ENCODE measurements around the gene HOXC13.

The HOXC13 gene

DNA sequence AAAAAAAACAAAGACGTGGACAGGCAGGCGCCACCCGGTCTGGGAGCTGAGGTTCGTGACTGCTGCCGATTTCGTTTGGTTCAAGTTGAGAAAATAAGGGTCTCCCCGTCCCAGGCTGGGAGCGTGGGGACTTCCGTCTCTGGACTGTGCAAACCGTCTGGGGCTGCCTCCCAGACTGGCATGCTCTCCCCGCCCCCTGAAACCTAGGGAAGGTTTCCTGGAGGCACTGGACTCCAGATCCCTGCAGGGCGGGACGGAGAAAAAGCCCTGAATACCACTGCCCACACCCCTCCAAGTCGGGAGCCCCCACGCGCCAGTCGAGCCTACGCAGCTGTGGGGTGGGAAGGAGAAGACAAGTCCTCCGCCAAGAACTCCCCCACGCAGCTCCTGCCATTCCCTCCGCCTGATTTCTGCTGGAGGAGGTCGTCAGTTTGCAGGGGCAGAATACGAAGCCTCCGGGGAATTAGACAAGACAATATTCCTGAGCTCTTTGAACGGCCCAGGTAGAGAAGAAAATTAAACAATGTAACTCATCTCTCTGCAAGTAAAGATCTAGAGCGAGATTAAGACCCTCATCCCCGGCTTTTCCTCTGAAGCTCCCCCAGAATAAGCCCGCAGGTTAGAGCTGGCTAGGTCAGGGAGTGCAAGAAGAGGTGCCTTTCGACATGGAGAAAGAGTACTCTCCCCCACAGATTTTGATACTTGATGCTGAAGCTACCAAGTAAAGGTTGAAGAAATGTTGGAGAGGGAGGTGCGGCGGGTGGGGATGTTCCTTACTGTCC lies 10.4 kb upstream of the HOXC13 start:
- no peak overlapping the region for H3K27ac ChIP-seq (ENCODE audit: insufficient read depth, low read depth, low read length, poor library complexity, severe bottlenecking)
- no peaks in the 10 kb centered on the region for H3K36me3 ChIP-seq (ENCODE audit: control insufficient read depth, insufficient read depth, low read length)
- no peak overlapping the region for H3K4me3 ChIP-seq (ENCODE audit: insufficient read depth, low read depth, low read length)
- H3K9me3 ChIP-seq (ENCODE audit: control insufficient read depth, low read length) = no peaks in the 10 kb centered on the region
- no peaks in the 10 kb centered on the region for H3K4me1 ChIP-seq (ENCODE audit: control insufficient read depth, insufficient read depth, low read length)
- peaks cover 100% of the 10 kb centered on the region for H3K27me3 ChIP-seq (ENCODE audit: control insufficient read depth, insufficient read depth, low read length, poor library complexity, severe bottlenecking)
- 24 to 27% methylated on average over 31 of the region's 31 CpGs for WGBS, 2 experiments

DNA sequence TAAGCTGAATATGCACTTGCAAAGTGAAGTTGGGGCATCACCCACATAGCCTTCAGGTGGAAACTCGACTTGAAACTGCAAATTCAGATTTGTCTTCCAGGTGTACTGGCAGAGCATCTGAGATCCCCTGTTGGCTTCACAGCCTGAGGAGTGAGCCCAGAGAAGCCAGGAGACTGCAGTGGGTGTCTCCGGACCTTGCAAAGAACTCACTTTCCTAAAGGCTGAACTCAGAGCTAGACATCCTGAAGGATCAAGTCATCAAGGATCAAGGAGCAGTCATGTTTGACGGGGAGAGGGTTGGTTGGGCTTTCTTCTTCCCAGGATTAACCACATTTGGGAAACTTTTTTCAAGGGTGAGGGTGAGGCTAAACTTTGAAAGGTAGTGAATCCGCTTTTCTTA lies 9.1 kb upstream of the HOXC13 start:
- Histone ChIP-seq H3K4me3 (ENCODE audit: insufficient read depth, low read depth, low read length) (no peak overlapping the region), H3K4me1 (ENCODE audit: control insufficient read depth, insufficient read depth, low read length) (no peaks in the 10 kb centered on the region), H3K27ac (ENCODE audit: insufficient read depth, low read depth, low read length, poor library complexity, severe bottlenecking) (no peak overlapping the region), H3K27me3 (ENCODE audit: control insufficient read depth, insufficient read depth, low read length, poor library complexity, severe bottlenecking) (peaks cover 100% of the 10 kb centered on the region), H3K9me3 (ENCODE audit: control insufficient read depth, low read length) (no peaks in the 10 kb centered on the region), H3K36me3 (ENCODE audit: control insufficient read depth, insufficient read depth, low read length) (no peaks in the 10 kb centered on the region)
- WGBS, 2 experiments = 31 to 38% methylated on average over 3 to 4 of the region's 4 CpGs

DNA sequence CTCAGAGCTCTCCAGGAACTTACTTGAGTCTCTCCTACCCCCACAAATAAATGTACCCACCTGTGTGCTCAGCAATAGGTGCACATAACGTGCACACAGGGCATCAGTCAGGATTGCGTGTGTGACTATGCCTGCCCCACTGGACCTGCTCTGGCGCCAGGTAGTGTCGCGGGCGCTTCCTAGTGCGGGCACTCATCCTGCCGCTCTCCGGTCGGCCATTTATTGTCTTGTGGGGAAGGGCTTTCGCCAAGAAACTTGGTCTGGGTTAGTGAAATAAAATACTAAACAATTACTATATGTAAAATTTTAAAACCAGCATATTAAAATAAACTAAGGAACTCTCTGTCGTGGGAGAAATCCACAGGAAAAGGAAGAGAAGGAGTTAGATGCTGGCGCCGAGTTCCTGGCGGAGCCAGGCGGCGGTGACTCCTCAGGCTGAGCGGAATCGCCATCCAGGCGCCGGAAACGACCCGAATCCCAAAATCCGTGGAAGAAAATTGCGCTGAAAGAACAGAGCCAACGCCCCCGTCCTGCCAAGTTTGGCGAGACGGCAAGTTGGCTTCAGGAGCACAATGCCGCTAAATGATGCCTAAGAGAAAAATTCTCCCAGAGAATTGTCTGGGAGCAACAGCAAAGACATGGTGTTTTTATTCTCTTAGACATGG lies 7.9 kb upstream of the HOXC13 start:
- WGBS, 2 experiments = 27 to 28% methylated on average over 29 to 30 of the region's 30 CpGs
- no peaks in the 10 kb centered on the region for H3K9me3 ChIP-seq (ENCODE audit: control insufficient read depth, low read length)
- no peak overlapping the region for H3K4me3 ChIP-seq (ENCODE audit: insufficient read depth, low read depth, low read length)
- H3K36me3 ChIP-seq (ENCODE audit: control insufficient read depth, insufficient read depth, low read length) = no peaks in the 10 kb centered on the region
- peaks cover 100% of the 10 kb centered on the region for H3K27me3 ChIP-seq (ENCODE audit: control insufficient read depth, insufficient read depth, low read length, poor library complexity, severe bottlenecking)
- no peak overlapping the region for H3K27ac ChIP-seq (ENCODE audit: insufficient read depth, low read depth, low read length, poor library complexity, severe bottlenecking)
- no peaks in the 10 kb centered on the region for H3K4me1 ChIP-seq (ENCODE audit: control insufficient read depth, insufficient read depth, low read length)

DNA sequence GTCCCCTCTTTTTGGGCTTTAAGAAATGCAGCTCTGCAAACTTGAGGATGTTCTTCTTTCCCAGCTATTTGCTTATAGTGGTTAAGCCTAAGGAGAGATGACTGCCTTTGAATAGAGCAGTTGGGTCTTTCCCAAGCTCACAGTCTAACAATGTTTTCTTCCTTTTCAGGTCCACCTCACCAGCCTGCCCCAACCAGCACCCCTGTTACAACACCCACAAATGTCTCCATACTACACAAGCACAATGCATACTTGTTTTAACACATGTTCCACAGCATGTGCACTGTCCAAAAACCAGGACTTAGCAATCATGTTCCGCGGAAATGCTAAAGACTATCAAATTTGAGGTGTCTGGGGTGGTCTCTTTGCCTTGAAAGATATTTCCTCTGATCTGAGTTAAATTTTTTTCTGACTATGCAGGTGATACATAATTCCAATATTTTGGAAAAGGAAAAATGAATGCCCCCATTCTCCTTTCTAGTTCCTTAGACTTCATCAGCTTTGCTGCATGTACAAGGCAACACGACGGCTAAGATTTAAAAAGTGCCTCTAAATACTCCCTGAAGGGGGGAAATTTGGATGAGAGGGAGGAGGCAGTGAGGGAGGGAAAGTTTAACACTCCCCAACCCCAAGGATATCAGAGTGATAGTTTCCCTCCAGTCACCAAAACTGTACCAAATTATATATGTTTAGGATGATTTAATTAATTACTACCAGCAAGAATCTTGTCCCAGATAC lies 6.6 kb upstream of the HOXC13 start:
- H3K27me3 ChIP-seq (ENCODE audit: control insufficient read depth, insufficient read depth, low read length, poor library complexity, severe bottlenecking) = peaks cover 100% of the 10 kb centered on the region
- no peaks in the 10 kb centered on the region for H3K9me3 ChIP-seq (ENCODE audit: control insufficient read depth, low read length)
- H3K36me3 ChIP-seq (ENCODE audit: control insufficient read depth, insufficient read depth, low read length) = no peaks in the 10 kb centered on the region
- no peak overlapping the region for H3K27ac ChIP-seq (ENCODE audit: insufficient read depth, low read depth, low read length, poor library complexity, severe bottlenecking)
- no peak overlapping the region for H3K4me3 ChIP-seq (ENCODE audit: insufficient read depth, low read depth, low read length)
- 57 to 91% methylated on average over 2 to 4 of the region's 4 CpGs for WGBS, 2 experiments
- H3K4me1 ChIP-seq (ENCODE audit: control insufficient read depth, insufficient read depth, low read length) = no peaks in the 10 kb centered on the region

DNA sequence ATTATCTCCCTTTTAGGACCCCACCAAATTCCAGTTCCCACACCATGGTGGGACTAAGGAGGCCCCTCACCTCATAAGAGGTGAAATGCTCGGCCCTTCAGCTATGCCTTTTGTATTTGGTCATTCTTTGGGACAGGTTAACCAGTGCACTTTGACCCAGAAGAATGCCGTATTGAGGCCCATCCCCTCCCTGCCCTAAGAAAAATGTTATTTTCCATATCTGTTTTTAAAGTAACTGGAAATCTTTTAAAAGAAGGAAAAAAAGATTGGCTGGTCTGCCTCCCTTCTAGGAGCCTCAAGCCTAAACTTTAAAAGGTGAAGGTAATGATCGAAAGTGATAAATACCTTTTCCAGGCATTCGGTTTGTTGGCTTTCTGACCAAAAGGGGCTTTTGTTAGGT lies 5.7 kb upstream of the HOXC13 start:
- H3K9me3 ChIP-seq (ENCODE audit: control insufficient read depth, low read length) = no peaks in the 10 kb centered on the region
- no peak overlapping the region for H3K27ac ChIP-seq (ENCODE audit: insufficient read depth, low read depth, low read length, poor library complexity, severe bottlenecking)
- no peaks in the 10 kb centered on the region for H3K4me1 ChIP-seq (ENCODE audit: control insufficient read depth, insufficient read depth, low read length)
- H3K36me3 ChIP-seq (ENCODE audit: control insufficient read depth, insufficient read depth, low read length) = no peaks in the 10 kb centered on the region
- 57 to 66% methylated on average over 4 of the region's 4 CpGs for WGBS, 2 experiments
- H3K27me3 ChIP-seq (ENCODE audit: control insufficient read depth, insufficient read depth, low read length, poor library complexity, severe bottlenecking) = peaks cover 100% of the 10 kb centered on the region
- no peak overlapping the region for H3K4me3 ChIP-seq (ENCODE audit: insufficient read depth, low read depth, low read length)

DNA sequence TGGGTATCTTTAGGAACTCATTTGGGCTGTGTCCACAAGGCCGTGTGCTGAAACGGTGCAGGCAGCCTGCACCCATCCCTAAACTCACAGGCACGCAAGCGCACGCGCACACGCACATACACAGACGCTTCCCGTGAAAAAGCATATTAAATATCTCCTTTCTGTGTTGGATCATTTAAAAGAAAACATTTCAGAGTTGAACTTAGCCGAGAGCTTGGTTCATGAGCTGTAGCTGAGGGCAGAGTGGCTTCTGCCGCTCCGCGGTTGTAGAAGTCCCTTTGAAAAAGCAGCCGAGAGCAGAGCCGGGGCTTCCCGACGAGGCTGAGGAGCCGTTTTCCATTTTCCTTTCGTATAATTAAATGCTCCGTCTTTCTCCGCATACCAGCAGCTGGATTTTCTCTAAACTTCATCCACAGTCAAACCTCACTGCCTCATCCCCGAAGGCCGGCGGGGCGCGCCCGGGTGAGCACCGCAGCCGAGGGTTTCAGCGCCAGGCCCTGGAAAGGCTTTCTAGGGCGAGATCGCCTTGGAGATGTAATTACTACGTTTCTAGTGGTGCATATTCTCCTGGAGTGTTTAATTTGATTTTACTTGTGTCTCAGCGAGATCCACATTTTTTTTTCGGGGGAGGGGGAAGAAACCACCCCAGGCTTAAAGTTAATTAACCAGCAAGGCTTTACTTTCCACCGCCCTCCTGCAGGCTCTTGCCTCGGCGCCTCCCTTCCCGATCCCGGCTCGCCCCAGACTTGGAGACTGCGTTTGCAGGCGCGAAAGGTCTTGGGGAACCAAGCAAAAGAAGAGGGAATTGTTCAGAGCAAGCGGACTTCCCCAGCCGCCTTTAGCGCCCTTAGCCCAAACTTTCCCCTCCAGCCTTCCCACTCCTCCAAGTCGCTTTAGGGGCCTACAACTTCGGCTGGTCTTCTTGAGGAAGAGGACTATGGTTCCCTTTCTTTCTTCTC lies 3.0 kb upstream of the HOXC13 start:
- no peak overlapping the region for H3K27ac ChIP-seq (ENCODE audit: insufficient read depth, low read depth, low read length, poor library complexity, severe bottlenecking)
- 14 to 17% methylated on average over 49 of the region's 49 CpGs for WGBS, 2 experiments
- H3K4me3 ChIP-seq (ENCODE audit: insufficient read depth, low read depth, low read length) = no peak overlapping the region
- peaks cover 100% of the 10 kb centered on the region for H3K27me3 ChIP-seq (ENCODE audit: control insufficient read depth, insufficient read depth, low read length, poor library complexity, severe bottlenecking)
- no peaks in the 10 kb centered on the region for H3K36me3 ChIP-seq (ENCODE audit: control insufficient read depth, insufficient read depth, low read length)
- no peaks in the 10 kb centered on the region for H3K4me1 ChIP-seq (ENCODE audit: control insufficient read depth, insufficient read depth, low read length)
- no peaks in the 10 kb centered on the region for H3K9me3 ChIP-seq (ENCODE audit: control insufficient read depth, low read length)

DNA sequence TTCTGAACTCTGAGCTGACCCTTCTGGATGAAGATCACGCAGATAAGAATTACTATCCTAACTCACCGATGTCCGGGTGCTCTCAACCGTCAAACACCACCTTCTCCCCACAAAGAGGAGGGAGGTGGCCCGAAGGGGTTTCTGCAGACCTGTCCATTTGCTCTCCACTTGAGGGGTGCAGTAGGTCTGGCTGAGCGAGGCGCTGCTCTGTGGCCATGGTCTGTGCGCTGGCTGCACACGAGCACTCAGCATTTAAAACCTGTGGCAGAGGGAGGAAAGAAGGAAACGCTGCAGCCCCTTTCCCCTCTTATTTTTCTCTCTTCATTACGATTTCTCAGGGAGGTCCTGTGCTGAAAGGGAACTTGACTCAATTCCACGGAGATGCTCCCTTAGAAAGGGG lies 1.5 kb upstream of the HOXC13 start:
- 44 to 51% methylated on average over 12 of the region's 12 CpGs for WGBS, 2 experiments
- H3K27me3 ChIP-seq (ENCODE audit: control insufficient read depth, insufficient read depth, low read length, poor library complexity, severe bottlenecking) = peaks cover 100% of the 10 kb centered on the region
- no peak overlapping the region for H3K4me3 ChIP-seq (ENCODE audit: insufficient read depth, low read depth, low read length)
- no peak overlapping the region for H3K27ac ChIP-seq (ENCODE audit: insufficient read depth, low read depth, low read length, poor library complexity, severe bottlenecking)
- no peaks in the 10 kb centered on the region for H3K4me1 ChIP-seq (ENCODE audit: control insufficient read depth, insufficient read depth, low read length)
- H3K9me3 ChIP-seq (ENCODE audit: control insufficient read depth, low read length) = no peaks in the 10 kb centered on the region
- H3K36me3 ChIP-seq (ENCODE audit: control insufficient read depth, insufficient read depth, low read length) = no peaks in the 10 kb centered on the region

DNA sequence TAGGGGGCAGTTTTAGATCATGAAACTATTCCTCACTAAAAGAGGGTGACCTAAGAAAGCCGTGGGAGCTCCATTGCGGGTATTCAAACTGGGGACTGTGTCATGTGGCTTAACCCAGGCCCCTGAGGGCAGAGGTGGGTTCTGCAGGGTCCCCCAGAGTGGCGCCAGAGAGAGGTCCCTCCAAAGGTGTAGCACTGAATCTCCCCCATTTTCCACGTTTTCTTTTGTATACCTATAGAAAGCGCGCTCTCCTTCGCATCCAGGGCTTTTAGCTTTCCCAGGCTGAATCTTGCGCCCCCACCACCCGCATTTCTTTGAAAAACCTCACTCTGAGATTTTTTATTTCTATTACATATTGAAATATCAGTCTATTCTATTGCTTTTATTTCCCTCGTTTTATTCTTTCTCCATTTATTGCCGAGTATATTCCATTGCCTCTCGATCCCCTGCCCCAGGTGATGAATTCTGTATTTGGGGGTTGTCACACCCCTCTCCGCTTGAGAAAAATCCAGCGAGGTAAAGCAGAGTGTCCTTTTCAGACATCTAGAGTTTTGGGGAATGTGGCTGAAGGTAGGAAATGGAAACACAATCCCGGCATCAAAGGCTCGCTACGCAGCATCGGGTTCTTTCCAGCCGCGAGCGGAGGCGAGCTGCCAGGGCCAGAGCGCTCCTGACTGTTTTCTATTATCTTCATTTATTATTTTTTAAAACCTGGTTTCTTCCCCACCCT lies 870 bp upstream of the HOXC13 start:
- Histone ChIP-seq H3K27me3 (ENCODE audit: control insufficient read depth, insufficient read depth, low read length, poor library complexity, severe bottlenecking) (peaks cover 100% of the 10 kb centered on the region), H3K4me3 (ENCODE audit: insufficient read depth, low read depth, low read length) (no peak overlapping the region)

More for the DNA sequence above, 870 bp upstream of the HOXC13 start:
- no peak overlapping the region for H3K27ac ChIP-seq (ENCODE audit: insufficient read depth, low read depth, low read length, poor library complexity, severe bottlenecking)
- no peaks in the 10 kb centered on the region for H3K4me1 ChIP-seq (ENCODE audit: control insufficient read depth, insufficient read depth, low read length)
- H3K36me3 ChIP-seq (ENCODE audit: control insufficient read depth, insufficient read depth, low read length) = no peaks in the 10 kb centered on the region
- WGBS, 2 experiments = 44% methylated on average over 22 to 23 of the region's 23 CpGs
- H3K9me3 ChIP-seq (ENCODE audit: control insufficient read depth, low read length) = no peaks in the 10 kb centered on the region
